GM10248 (cell line): ENCODE measurements around the gene CCDC97.

Source experiments
- CTCF ChIA-PET: fragments of 300-600 bp; sonication (Branson Sonifier 250); formaldehyde crosslinking; extraction: SDS; loops from one replicate; lab custom pipeline; 2021; ENCODE audit warnings: antibody characterized with exemption; lab: Yijun Ruan, JAX
- POLR2A ChIA-PET: fragments of 350-650 bp; sonication (Branson Sonifier 250); formaldehyde crosslinking; extraction: SDS; loops from one replicate; lab custom pipeline; 2020; ENCODE audit warnings: antibody characterized with exemption; lab: Yijun Ruan, JAX
- DNase-seq: peaks from one replicate; pipeline ENCODE4 v3.0.0; 2012; ENCODE audit errors: extremely low spot score
- TF ChIP-seq, protein P1 (sequence below): IDR thresholded peaks from 2 replicates; pipeline ENCODE4 v1.5.1; 2012; ENCODE audit warnings: mild to moderate bottlenecking, low read depth; ENCODE audit errors: extremely low read depth, missing control alignments, control extremely low read depth

CCDC97 gene

GRCh38 chr19:41354343-41354953 is 44.5 kb downstream of the CCDC97 start:
- TF ChIP-seq, protein P1, sequence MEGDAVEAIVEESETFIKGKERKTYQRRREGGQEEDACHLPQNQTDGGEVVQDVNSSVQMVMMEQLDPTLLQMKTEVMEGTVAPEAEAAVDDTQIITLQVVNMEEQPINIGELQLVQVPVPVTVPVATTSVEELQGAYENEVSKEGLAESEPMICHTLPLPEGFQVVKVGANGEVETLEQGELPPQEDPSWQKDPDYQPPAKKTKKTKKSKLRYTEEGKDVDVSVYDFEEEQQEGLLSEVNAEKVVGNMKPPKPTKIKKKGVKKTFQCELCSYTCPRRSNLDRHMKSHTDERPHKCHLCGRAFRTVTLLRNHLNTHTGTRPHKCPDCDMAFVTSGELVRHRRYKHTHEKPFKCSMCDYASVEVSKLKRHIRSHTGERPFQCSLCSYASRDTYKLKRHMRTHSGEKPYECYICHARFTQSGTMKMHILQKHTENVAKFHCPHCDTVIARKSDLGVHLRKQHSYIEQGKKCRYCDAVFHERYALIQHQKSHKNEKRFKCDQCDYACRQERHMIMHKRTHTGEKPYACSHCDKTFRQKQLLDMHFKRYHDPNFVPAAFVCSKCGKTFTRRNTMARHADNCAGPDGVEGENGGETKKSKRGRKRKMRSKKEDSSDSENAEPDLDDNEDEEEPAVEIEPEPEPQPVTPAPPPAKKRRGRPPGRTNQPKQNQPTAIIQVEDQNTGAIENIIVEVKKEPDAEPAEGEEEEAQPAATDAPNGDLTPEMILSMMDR, result no peak
- no peak for DNase-seq
- ChIA-PET POLR2A (no interaction called here), CTCF (interaction anchor here (0.9 to 6.7 kb wide), 5 partner anchors 8 to 56 kb away, joined by 3 to 68 read pairs (median 3); partner anchors contain the start of gene B9D2)

GRCh38 chr19:41355035-41355434 is 45.1 kb downstream of the CCDC97 start:
- TF ChIP-seq, protein P1, result no peak
- no peak for DNase-seq
- CTCF ChIA-PET, result interaction anchor here (0.8 to 6.7 kb wide), 8 partner anchors 9 to 57 kb away, joined by 3 to 68 read pairs (median 3); partner anchors contain the start of gene B9D2
- POLR2A ChIA-PET, result interaction anchor here (1.2 kb wide), 1 partner anchor 9 kb away, joined by 4 read pairs; the partner anchor contains the start of gene B9D2

DNA sequence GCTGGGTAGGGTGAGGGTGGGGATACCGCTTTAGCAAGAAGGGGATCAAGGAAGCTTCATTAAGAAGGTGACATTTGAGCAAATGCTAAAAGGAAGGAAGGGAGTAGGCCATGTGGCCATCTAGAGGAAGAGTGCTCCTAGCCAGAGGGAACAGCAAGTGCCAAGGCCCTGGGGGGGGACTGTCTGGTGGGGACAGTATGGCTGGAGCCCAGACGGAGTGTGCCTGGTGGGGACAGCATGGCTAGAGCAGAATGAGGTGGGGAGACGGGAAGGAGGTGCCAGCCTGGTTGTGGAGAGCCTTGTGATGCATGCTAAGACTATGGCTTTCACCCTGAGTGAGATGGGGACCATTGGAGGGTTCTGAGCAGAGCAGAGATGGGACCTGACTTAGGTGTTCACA is 45.8 kb downstream of the CCDC97 start:
- POLR2A ChIA-PET, result interaction anchor here (0.8 to 1.2 kb wide), 2 partner anchors 8 to 85 kb away, joined by 4 read pairs; partner anchors contain the start of gene B9D2
- no peak for DNase-seq
- TF ChIP-seq, protein P1, result no peak
- CTCF ChIA-PET, result interaction anchor here (0.8 to 6.7 kb wide), 5 partner anchors 8 to 47 kb away, joined by 3 to 68 read pairs (median 3); partner anchors contain the start of gene B9D2

GRCh38 chr19:41356984-41357739 is 47.2 kb downstream of the CCDC97 start:
- CTCF ChIA-PET, result interaction anchor here (1.9 to 6.7 kb wide), 2 partner anchors 7 to 29 kb away, joined by 7 to 68 read pairs; partner anchors contain the start of gene B9D2
- POLR2A ChIA-PET, result interaction anchor here (0.6 kb wide), 1 partner anchor 629 kb away, joined by 3 read pairs; no protein-coding TSS in a partner anchor
- TF ChIP-seq, protein P1, result no peak
- no peak for DNase-seq

- POLR2A ChIA-PET, result no interaction called here
- no peak for DNase-seq
- CTCF ChIA-PET, result interaction anchor here (1.2 to 1.9 kb wide), 2 partner anchors 30 to 94 kb away, joined by 3 to 7 read pairs; partner anchors contain the start of gene HNRNPUL1
- TF ChIP-seq, protein P1, result no peak
Measured at GRCh38 chr19:41357746-41358145, 47.8 kb downstream of the CCDC97 start.

DNA sequence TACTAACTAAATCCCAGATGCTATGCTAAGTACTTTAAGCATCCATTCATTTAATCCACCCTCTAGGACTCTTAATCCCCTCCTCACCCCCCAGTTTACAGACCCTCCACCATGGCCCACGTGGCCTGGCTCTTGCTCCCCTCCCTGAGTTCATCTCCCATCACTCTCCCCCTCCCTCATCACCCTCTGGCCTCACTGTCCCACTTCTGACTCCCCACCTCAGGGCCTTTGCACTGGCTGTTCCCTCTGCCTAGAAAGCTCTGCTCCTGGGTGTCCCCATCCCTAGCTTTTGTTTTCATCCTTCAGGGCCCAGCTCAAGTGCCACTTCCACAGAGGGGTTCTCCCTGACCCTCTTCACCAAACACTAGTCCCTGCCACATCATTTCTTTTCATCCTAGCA is 49.8 kb downstream of the CCDC97 start:
- ChIA-PET POLR2A (no interaction called here), CTCF (interaction anchor here (1.5 kb wide), 1 partner anchor 8 kb away, joined by 5 read pairs; no protein-coding TSS in a partner anchor)
- TF ChIP-seq, protein P1, result no peak
- no peak for DNase-seq
